Myometrial cell (primary cell): Measurements from ENCODE around the gene RRAS. TPM values are rescaled to one million over a fixed set of nuclear protein-coding genes. Genes with fewer than 3 reads are reported as not detected.

Experiments used
- total RNA-seq: library from RNA; depleted of rRNA; stranded (reverse); fragments of >200 nt; gene quantifications from 2 replicates; pipeline ENCODE4 v1.2.3, GENCODE V29; 2015

The RRAS gene
- total RNA-seq, result 111 and 138 TPM in 2 replicates

DNA sequence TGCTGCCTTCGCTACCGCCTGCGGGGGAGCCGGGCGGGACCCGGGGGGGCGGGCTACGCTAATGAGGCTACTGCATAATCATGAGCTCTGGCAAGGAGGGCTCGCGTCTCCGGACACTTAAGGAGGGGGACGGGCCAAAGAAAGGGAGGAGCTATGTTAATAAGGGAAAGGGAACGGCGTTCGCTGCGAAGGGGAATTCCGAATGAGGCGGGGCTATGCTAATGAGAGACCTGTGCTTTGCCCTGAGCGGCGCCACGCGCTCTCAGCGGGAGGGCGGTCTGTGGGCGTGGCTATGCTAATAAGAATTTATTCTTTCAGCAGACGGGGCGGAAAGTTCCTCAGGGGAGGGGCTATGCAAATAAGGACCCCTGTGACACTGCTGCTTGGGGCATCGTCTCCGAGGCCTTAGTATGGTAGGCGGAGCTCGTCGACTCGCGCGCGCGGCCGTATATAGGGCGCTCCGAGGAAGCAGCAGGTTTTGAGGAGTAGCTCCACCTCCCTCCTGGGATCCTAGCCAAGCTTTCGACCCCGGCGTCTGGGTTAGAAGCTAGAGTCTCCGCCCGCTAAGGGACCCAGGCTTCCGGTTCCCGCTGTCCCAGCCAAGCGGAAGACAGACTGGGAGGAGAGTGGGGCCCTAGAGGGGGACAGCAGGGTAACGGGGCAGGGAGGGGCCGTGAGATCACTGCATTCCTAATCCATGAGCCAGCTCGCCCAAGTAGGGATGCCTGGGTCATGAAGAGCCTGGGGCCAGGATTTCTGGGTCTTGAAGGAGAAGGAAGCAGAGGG, at the start of gene RRAS:
RRAS (minus strand) TSS at position 31 of the 786 bp plus-strand sequence. CDS start 45 bp downstream, outside the sequence.

DNA sequence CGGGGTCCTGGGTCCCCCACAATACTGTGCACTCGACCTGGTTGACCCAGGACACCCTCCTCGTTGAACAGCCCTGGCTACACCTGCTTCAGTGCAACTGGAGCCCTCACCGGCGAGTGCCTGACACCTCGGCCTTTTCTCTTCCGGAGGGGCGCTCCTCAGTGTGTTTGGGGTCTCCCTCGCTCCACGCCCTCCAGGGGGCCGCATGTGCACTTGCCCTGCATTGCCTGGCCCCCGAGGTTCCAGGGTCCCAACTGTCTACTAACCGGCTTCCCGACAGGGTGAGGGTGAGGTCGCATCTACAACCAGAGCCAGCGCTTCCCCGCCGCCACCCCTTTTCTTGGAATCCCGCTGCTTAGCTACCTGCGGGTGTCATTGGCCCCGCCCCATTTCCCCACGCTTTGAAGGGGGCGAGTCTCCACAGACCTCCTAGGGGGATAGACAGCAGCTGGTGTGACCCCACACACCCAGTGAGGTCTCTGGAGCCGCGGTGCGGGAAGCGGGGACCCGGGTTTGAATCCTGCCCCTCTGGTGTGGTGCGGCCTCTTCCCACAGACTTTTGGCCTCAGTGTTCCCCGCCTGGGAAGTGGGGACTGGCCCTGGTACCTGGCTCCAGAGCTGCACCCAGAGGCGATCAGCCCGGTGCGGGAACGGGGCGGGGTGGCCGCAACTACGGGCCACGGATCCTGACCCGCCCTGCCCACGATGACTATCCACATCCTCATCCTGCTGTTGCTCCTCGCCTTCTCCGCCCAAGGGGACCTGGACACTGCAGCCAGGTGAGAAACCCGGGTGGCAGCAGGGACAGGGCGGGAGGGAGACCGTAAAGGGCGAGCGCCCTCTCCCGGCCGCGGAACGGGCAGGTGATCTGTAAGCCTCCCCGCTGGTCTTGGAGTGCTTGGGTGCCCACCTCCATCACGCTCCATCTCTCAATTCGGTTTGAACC, 49.5 kb upstream of the RRAS start, which contains the start of gene ADM5:
ADM5 (plus strand) TSS at position 462 of the 946 bp plus-strand sequence; CDS start at position 706, 244 bp downstream.

DNA sequence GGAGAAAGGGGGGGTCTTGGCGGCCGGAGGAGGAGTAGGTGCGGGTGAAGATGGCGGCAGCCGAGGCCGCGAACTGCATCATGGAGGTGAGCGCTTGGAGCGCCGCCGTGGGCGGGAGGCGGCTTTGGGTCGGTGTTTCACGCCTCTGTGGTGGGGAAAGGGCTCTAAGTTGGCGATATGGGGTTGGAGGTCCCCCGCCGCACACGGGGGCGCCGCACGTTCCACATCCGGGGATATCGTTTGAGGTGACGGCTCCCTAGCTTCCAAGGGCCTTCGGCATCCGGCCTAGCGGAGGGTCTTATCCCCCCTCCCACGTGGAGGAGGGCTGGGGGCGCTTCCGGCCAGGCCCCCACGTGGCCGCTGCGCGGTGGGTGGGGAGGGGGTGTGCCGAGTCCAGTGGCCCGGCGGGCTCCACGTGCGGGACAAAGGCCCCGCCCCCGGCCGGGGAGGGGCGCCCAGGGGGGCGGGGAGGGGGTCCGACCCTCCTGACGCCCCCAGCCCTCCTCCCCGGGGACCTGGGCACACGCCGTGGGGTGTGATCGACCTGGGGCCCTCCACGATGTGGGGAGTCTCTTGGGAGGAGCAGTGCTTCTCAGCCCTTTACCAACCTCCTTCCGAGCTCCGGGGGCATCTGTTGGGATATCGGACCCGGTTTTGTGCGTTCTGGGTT, 37.4 kb upstream of the RRAS start, which contains the start of gene PRMT1:
PRMT1 (plus strand) TSS at position 41 of the 670 bp plus-strand sequence; CDS start at position 51, 10 bp downstream.

DNA sequence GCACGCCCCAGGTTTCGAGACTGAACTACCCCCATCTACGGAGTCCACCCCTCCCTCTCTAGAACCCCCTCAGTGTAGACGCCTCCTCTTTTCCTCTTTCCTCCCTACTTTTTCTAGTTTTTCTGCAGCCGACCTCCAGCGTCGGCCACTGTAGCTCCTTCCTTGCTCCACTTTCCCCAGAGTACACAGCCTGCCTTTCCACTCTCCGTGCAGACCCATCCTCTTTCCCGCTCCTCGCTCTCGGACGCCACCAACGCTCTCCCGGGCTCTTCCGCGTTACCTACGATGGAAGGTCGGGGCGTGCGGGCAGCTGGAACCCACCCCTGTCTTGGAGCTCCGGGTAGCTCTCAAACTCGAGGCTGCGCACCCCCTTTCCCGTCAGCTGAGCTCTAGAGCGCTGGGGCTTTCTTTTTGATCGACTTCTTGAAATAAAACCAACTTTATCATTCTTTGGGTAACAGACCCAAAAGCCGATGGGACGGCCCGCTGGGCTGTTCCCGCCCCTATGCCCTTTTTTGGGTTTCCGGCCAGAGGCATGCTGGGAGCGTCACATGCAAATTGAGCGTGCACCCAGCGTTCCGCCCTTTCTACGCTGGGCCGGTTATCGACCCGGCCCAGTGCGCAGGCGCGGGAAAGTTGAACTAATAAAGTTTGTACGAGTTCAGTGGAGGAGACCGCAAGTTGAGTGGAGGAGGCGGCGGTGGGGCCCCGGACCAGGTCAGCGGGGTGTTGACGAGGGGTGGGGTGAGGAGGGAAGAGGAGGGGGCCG, 25.6 kb upstream of the RRAS start, which contains the start of the genes BCL2L12 and IRF3:
BCL2L12 (plus strand) TSS at position 583 of the 769 bp plus-strand sequence. CDS start 760 bp downstream, outside the sequence.
IRF3 (minus strand) TSS at position 507 of the 769 bp plus-strand sequence. CDS start 1,019 bp downstream, outside the sequence.

DNA sequence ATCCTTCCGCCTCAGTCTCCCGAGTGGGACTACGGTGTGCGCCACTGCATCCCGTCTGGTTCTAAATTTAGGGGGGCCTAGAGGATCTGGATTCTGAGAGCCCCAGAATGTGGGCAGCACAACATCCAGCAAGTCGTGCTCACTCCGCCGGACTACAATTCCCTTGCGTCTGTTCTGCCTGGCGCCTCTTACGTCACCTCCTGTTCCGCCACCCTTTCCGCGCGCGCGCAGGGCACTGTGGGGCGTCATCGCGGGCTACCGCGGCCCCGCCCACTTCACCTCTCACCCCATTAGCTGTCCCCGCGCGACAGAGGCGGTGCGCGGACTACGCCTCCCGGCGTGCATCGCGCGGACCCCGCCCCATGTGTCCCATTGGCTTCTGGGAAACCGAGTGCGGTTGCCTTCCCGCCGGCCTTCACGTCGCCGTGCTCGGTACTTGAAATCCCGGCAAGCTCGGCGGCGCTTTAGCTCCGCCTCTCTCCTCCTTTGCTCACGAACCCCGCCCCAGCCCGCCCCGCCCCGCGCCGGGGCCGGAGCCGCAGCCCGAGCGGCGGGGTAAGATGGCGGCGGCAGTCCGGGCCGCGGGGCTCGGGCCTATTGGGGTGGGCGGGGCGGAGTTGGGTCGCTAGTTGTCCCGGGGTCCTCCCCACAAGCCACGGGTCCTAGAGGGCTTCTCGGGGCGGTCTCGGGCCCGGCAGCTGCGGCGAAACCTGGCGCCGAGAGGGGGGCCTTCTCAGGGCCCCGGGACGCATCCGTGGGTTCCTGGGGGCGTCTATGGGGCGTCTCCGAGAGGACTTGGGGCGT, 1.9 kb upstream of the RRAS start, which contains the start of gene SCAF1:
SCAF1 (plus strand) TSS at position 522 of the 804 bp plus-strand sequence. CDS start 2,818 bp downstream, outside the sequence.

DNA sequence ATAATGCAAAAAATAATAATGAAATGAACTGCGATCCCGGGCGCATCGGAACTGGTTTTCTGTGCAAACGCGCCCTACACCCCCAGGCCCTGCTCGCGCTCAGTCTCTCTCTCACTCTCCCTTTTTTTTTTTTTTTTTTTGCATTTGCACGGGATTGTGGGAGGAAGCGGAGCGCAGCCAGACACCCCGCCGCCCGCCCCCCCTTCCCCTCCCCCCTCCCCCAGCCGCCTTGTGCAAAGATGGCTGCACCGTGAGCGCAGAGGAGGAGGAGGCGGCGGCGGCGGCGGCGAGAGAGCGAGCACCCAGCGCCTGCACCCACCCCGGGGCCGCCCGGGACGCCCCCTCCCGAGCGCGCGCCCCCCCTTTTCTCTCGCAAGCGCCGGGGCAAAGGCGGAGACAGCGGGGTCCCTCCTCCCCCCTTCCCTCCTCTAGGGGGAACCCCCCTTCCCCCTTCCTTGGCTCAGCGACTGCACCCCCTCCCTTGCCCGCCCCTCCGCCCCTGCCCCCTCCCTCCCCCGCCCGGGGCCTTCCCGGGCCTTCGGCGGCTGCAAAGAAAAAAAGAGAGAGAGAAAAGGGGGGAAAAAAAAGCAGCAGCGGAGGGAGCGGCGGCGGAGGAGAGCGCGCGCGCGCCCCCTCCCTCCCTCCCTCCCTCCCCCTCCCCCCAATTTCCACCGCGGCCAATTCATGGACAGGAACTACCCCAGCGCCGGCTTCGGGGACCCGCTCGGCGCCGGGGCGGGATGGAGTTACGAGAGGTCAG, 48.8 kb downstream of the RRAS start, which contains the start of gene PRR12:
PRR12 (plus strand) TSS at position 212 of the 760 bp plus-strand sequence; CDS start at position 685, 473 bp downstream.

Other genes with a start within 250 kb of the RRAS start
- not detected in 2 replicates for gene PTH2, start 216.7 kb downstream of the RRAS start, total RNA-seq
- not detected in 2 replicates for gene GFY, start 214.8 kb downstream of the RRAS start, total RNA-seq
- gene SLC17A7, start 198.6 kb downstream of the RRAS start, total RNA-seq, result not detected in 2 replicates
- gene PIH1D1, start 188.3 kb downstream of the RRAS start, total RNA-seq, result 93.2 and 112 TPM in 2 replicates
- gene ALDH16A1, start 186.9 kb downstream of the RRAS start, total RNA-seq, result 27.1 and 38.6 TPM in 2 replicates
- 6.2 and 10.1 TPM in 2 replicates for gene FLT3LG, start 165.9 kb downstream of the RRAS start, total RNA-seq
- gene RPL13A, start 152.5 kb downstream of the RRAS start, total RNA-seq, result 2,357 and 3,559 TPM in 2 replicates
- gene RPS11, start 143.7 kb downstream of the RRAS start, total RNA-seq, result 3,022 and 4,072 TPM in 2 replicates
- gene FCGRT, start 127.5 kb downstream of the RRAS start, total RNA-seq, result 37.0 and 60.0 TPM in 2 replicates
- gene RCN3, start 112.1 kb downstream of the RRAS start, total RNA-seq, result 271 and 307 TPM in 2 replicates
- gene NOSIP, start 59.6 kb downstream of the RRAS start, total RNA-seq, result 76.1 and 83.6 TPM in 2 replicates
- 0.71 TPM in 1 of 2 replicates, not detected in the other for gene PRRG2, start 58.8 kb downstream of the RRAS start, total RNA-seq
- gene PRR12, start 49.0 kb downstream of the RRAS start, total RNA-seq, result 3.9 and 4.0 TPM in 2 replicates
- 22.9 and 30.3 TPM in 2 replicates for gene SCAF1, start 2.1 kb upstream of the RRAS start, total RNA-seq
- 61.7 and 64.0 TPM in 2 replicates for gene IRF3, start 25.7 kb upstream of the RRAS start, total RNA-seq
- gene BCL2L12, start 25.8 kb upstream of the RRAS start, total RNA-seq, result 25.7 and 36.3 TPM in 2 replicates
- 423 and 449 TPM in 2 replicates for gene PRMT1, start 37.1 kb upstream of the RRAS start, total RNA-seq
- 0.86 and 2.3 TPM in 2 replicates for gene ADM5, start 49.5 kb upstream of the RRAS start, total RNA-seq
- gene CPT1C, start 51.0 kb upstream of the RRAS start, total RNA-seq, result 35.7 and 43.8 TPM in 2 replicates
- 0.18 and 0.58 TPM in 2 replicates for gene TSKS, start 123.2 kb upstream of the RRAS start, total RNA-seq
- gene AP2A1, start 126.9 kb upstream of the RRAS start, total RNA-seq, result 163 and 186 TPM in 2 replicates
- gene FUZ, start 173.1 kb upstream of the RRAS start, total RNA-seq, result 24.1 and 28.8 TPM in 2 replicates
- gene MED25, start 178.1 kb upstream of the RRAS start, total RNA-seq, result 26.2 and 27.3 TPM in 2 replicates
- gene PTOV1, start 211.0 kb upstream of the RRAS start, total RNA-seq, result 67.3 and 98.9 TPM in 2 replicates
- 52.5 and 76.4 TPM in 2 replicates for gene PNKP, start 227.4 kb upstream of the RRAS start, total RNA-seq
- 27.6 and 37.5 TPM in 2 replicates for gene AKT1S1, start 237.2 kb upstream of the RRAS start, total RNA-seq
- gene TBC1D17, start 237.6 kb upstream of the RRAS start, total RNA-seq, result 26.2 and 48.1 TPM in 2 replicates